Activated T-cell treated with anti-CD3 and anti-CD28 coated beads for 1 hour (primary cell): ENCODE results near the gene ELMOD2.

Experiments used
- DNase-seq: peaks from one replicate; pipeline ENCODE4 v3.0.0-alpha.2; 2020; ENCODE audit warnings: low read depth

The ELMOD2 gene

GRCh38 chr4:140581078-140581477 lies 57.1 kb downstream of the ELMOD2 start:
- no peak for DNase-seq

- no peak for DNase-seq
Observed at GRCh38 chr4:140584439-140584838, 60.5 kb downstream of the ELMOD2 start.

- DNase-seq, result no peak
Observed at GRCh38 chr4:140595065-140595464, 71.1 kb downstream of the ELMOD2 start.

- DNase-seq, result no peak
Observed at GRCh38 chr4:140600408-140600807, 76.4 kb downstream of the ELMOD2 start.

- DNase-seq, result no peak
Observed at GRCh38 chr4:140602714-140603113, 78.7 kb downstream of the ELMOD2 start.

GRCh38 chr4:140603286-140603685 lies 79.3 kb downstream of the ELMOD2 start:
- no peak for DNase-seq
